HCT116 (cell line): Measurements from ENCODE around the gene PNMA8C. TPM values are rescaled to one million over a fixed set of nuclear protein-coding genes. Genes with fewer than 3 reads are reported as not detected.

Experiments used
- ATAC-seq: fragments of 200-7000 bp; cut with Tn5 transposase; 2 replicates; pipeline ENCODE4 v1.9.1; 2020; ENCODE audit warnings: mild to moderate bottlenecking, moderate library complexity
- BruUV-seq: library from RNA; stranded (reverse); fragments of 400-500 nt; replicated peaks from 2 replicates; lab custom pipeline; 2021; lab: Mats Ljungman, UMichigan
- CTCF ChIA-PET: fragments of 300-600 bp; sonication (Branson Sonifier 250); formaldehyde crosslinking; loops from one replicate; lab custom pipeline; 2021; ENCODE audit warnings: antibody characterized with exemption; lab: Charles Lee
- POLR2A ChIA-PET: fragments of 300-600, 350-600 bp; sonication (Branson Sonifier 250); formaldehyde crosslinking; loops from one replicate; lab custom pipeline; 2021; ENCODE audit warnings: antibody characterized with exemption; lab: Charles Lee
- RAD21 ChIA-PET, 2 experiments: fragments of 300-600 bp; sonication (Branson Sonifier 250); formaldehyde crosslinking; loops; one replicate each; lab custom pipeline; 2023; ENCODE audit warnings: low total read pairs in 2 of 2; ENCODE audit not compliant: uncharacterized antibody in 2 of 2, unreplicated experiment in 2 of 2, low non-redundant PET in 1 of 2; lab: Charles Lee
- DNase-seq: peaks from one replicate; pipeline ENCODE4 v3.0.0-alpha.2; 2010; ENCODE audit warnings: low read depth, low spot score
- H2AFZ ChIP-seq: fragments of 200-600 bp; shearing (Covaris generic), sonication (generic); 2 replicates; pipeline ENCODE4 v1.6.1; 2017; ENCODE audit warnings: low read depth, mixed run types, mixed read lengths, antibody characterized with exemption, low read length; ENCODE audit not compliant: poor library complexity, severe bottlenecking
- H3K27ac ChIP-seq: 2 replicates; pipeline ENCODE4 v1.5.1; 2012; ENCODE audit warnings: low read depth, low read length
- H3K27me3 ChIP-seq: fragments of 200-600 bp; sonication (generic); 2 replicates; pipeline ENCODE4 v1.6.1; 2016; ENCODE audit warnings: mixed run types, low read length, mixed read lengths; ENCODE audit not compliant: insufficient read depth
- H3K36me3 ChIP-seq, 2 experiments: fragments of 200-500 bp in 1 of 2; fragments of 200-600 bp in 1 of 2; sonication (Bioruptor generic) in 1 of 2; sonication (generic) in 1 of 2; 2 replicates each; pipeline versions ENCODE4 v1.5.1 to v1.6.1; 2014 to 2016; ENCODE audit warnings: low read length in 2 of 2, inconsistent platforms in 1 of 2, mixed read lengths in 1 of 2, mixed run types in 1 of 2; ENCODE audit not compliant: insufficient read depth in 2 of 2, control insufficient read depth in 1 of 2
- H3K4me1 ChIP-seq, 2 experiments: fragments of 200-600 bp in 1 of 2; sonication (generic) in 1 of 2; 2 replicates each; pipeline versions ENCODE4 v1.5.1 to v1.6.1; 2012 to 2017; ENCODE audit warnings: low read length in 2 of 2, inconsistent platforms in 1 of 2, mild to moderate bottlenecking in 1 of 2, mixed read lengths in 1 of 2, mixed run types in 1 of 2, moderate library complexity in 1 of 2; ENCODE audit not compliant: insufficient read depth in 2 of 2, control insufficient read depth in 1 of 2
- H3K4me2 ChIP-seq: fragments of 200-600 bp; sonication (generic); 2 replicates; pipeline ENCODE4 v1.6.1; 2017; ENCODE audit warnings: mixed run types, low read length, mixed read lengths
- H3K4me3 ChIP-seq, 2 experiments: fragments of 200-600 bp in 1 of 2; sonication (generic) in 1 of 2; replicated peaks in 1 of 2; 2 replicates each; pipeline ENCODE4 v1.5.1; 2011 to 2016; ENCODE audit warnings: low read length in 2 of 2, control low read depth in 1 of 2, low read depth in 1 of 2, mild to moderate bottlenecking in 1 of 2, mixed read lengths in 1 of 2, mixed run types in 1 of 2
- H3K79me2 ChIP-seq: fragments of 200-600 bp; sonication (generic); 2 replicates; pipeline ENCODE4 v1.6.1; 2017; ENCODE audit warnings: mild to moderate bottlenecking, mixed run types, low read length, moderate library complexity, mixed read lengths; ENCODE audit not compliant: insufficient read depth
- H3K9ac ChIP-seq: fragments of 200-600 bp; sonication (generic); 2 replicates; pipeline ENCODE4 v1.6.1; 2016; ENCODE audit warnings: low read length, mixed read lengths
- H3K9me2 ChIP-seq: fragments of 200-600 bp; sonication (generic), shearing (Covaris generic); 2 replicates; pipeline ENCODE4 v1.6.1; 2017; ENCODE audit warnings: mixed run types, mild to moderate bottlenecking, moderate library complexity; ENCODE audit not compliant: insufficient read depth
- H3K9me3 ChIP-seq, 2 experiments: fragments of 200-500 bp in 1 of 2; fragments of 200-600 bp in 1 of 2; sonication (Bioruptor generic) in 1 of 2; sonication (generic) in 1 of 2; 2 replicates each; pipeline ENCODE4 v1.6.1; 2014 to 2017; ENCODE audit warnings: low read length in 2 of 2, mixed read lengths in 2 of 2, inconsistent platforms in 1 of 2, low read depth in 1 of 2, mild to moderate bottlenecking in 1 of 2, mixed run types in 1 of 2, moderate library complexity in 1 of 2; ENCODE audit not compliant: control insufficient read depth in 1 of 2, insufficient read depth in 1 of 2
- H4K20me1 ChIP-seq: fragments of 200-600 bp; sonication (generic), shearing (Covaris generic); 2 replicates; pipeline ENCODE4 v1.6.1; 2017; ENCODE audit warnings: mixed run types, mild to moderate bottlenecking, moderate library complexity; ENCODE audit not compliant: insufficient read depth
- EZH2phosphoT487 ChIP-seq: fragments of 200-600 bp; IDR thresholded peaks from 2 replicates; pipeline ENCODE4 v1.6.1; 2018; ENCODE audit warnings: antibody characterized with exemption, borderline replicate concordance
- SRF ChIP-seq: IDR thresholded peaks from 2 replicates; pipeline ENCODE4 v1.6.1; 2012; ENCODE audit warnings: low read depth
- TCF7L2 ChIP-seq: IDR thresholded peaks from 2 replicates; pipeline ENCODE4 v1.7.0; 2011; ENCODE audit warnings: borderline replicate concordance, inconsistent platforms; ENCODE audit not compliant: insufficient read depth, insufficient read length; ENCODE audit errors: extremely low read depth
- YY1 ChIP-seq: IDR thresholded peaks from 2 replicates; pipeline ENCODE4 v1.6.1; 2011; ENCODE audit warnings: low read length, low read depth, moderate library complexity, mild to moderate bottlenecking; ENCODE audit not compliant: insufficient replicate concordance; ENCODE audit errors: extremely low read depth
- ZBTB33 ChIP-seq: IDR thresholded peaks from 2 replicates; pipeline ENCODE4 v1.6.1; 2011; ENCODE audit warnings: mild to moderate bottlenecking, low read length, moderate library complexity; ENCODE audit not compliant: insufficient replicate concordance; ENCODE audit errors: extremely low read depth
- intact Hi-C: fragments of 100-400 bp; cut with micrococcal nuclease; formaldehyde crosslinking; loops from 2 replicates; pipeline ENCODE4 v1.10.0; 2022
- total RNA-seq: library from RNA; stranded (reverse); gene quantifications from one replicate; pipeline ENCODE4 v1.2.1, GENCODE V29; 2021; ENCODE audit not compliant: unreplicated experiment

The PNMA8C gene
- total RNA-seq, 1 experiment from 2014 or later, result not detected

- CTCF ChIA-PET, result no interaction called here
- no peaks in the 10 kb centered on the region for H3K27me3 ChIP-seq
- no peak for DNase-seq
- no peaks in the 10 kb centered on the region for H3K9me2 ChIP-seq
- H3K4me3 ChIP-seq, result no peak overlapping the region
- no peaks in the 10 kb centered on the region for H3K79me2 ChIP-seq
- intact Hi-C loops, result no loop called here
- H3K36me3 ChIP-seq, result no peaks in the 10 kb centered on the region
- H3K27ac ChIP-seq, result no peak overlapping the region
- no peaks in the 10 kb centered on the region for H3K9me3 ChIP-seq
- no peak overlapping the region for H3K9ac ChIP-seq
- no peak overlapping the region for H2AFZ ChIP-seq
- no peaks in the 10 kb centered on the region for H4K20me1 ChIP-seq
- peaks cover 12 to 16% of the 10 kb centered on the region in 2 experiments for H3K4me1 ChIP-seq
- H3K4me2 ChIP-seq, result no peak overlapping the region
- TF ChIP-seq ZBTB33, result no peak
- TF ChIP-seq TCF7L2, result no peak
- TF ChIP-seq SRF, result no peak
- TF ChIP-seq EZH2phosphoT487, result no peak
- TF ChIP-seq YY1, result no peak
- TF ChIP-seq, all 23 proteins: peak for 0
- RAD21 ChIA-PET, result no interaction called here
- no peak for ATAC-seq
- no TSS peak for BruUV-seq
- POLR2A ChIA-PET, result no interaction called here
Observed at GRCh38 chr19:46412650-46413261, 16.0 kb downstream of the PNMA8C start.
